NT2/D1 (cell line): ENCODE data around the gene LTBP1.

Experiments used
- YY1 ChIP-seq: IDR thresholded peaks from 2 replicates; pipeline ENCODE4 v1.6.1; 2011; ENCODE audit not compliant: insufficient read length, insufficient read depth
- ZNF274 ChIP-seq: IDR thresholded peaks from 2 replicates; pipeline ENCODE4 v1.6.1; 2011; ENCODE audit warnings: mild to moderate bottlenecking, low read depth, low read length

DNA sequence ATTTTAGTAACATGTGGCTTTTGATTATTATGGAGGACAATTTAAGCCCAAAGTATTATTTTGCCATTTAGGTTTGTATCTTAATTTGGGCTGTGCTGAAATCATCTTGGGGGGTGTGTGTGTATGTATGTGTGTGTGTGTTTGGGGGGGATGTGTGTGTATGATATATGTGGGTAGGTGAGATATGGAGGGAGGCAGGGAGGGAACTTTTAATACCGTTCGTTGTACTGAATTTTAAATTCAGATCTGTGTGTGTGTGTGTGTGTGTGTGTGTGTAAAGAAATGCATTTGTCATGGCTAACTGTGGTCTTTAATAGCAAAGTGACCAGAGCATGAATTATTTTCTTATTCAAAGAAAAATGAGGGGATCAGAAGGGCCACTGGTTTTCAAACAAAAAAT lies 113.7 kb downstream of the LTBP1 start:
- no peak for TF ChIP-seq ZNF274
- no peak for TF ChIP-seq YY1
